ENCODE measurements around the gene PKD1.
"Not testable (repeated sequence)": the region's sequence is repeated elsewhere in the genome, so short reads cannot be mapped to it uniquely, and the experiment has no call there.

Gene PKD1

DNA sequence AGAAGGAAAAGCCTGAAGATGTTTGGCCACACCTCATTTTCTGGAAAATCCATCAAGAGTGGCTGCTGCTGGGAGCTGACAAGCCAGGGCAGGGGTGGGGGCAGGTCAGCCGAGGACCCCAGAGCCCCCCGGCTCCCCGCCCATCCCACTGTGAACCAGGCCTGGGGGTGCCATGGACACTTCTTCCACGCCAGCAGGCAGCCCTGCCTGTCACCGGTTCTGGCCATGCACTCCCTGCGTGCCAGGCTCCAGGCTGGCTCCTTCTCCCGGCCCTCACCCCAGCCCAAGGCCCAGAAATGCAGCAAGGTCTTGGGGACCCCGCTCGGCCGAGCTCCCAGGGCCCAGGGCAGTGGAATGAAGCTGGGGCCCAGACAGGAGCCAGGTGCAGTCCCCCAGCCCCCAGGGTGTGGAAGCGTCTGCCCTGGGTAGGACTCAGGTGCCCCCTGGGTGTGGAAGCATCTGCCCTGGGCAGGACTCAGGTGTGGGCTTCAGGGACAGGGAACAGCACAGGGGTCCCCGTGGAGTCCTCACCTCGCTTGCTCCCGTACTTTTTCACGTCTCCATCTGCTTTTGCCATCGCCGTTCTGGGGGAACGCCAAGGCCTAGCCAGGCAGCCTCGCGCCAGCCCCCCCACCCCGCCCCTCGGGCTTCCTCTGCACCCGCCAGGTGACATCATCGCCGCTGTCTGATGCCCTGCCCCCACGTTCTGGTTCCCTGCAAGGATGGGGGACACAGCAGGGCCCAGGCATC lies 12.6 kb downstream of the PKD1 start:
- not testable (repeated sequence) for DNase-seq

DNA sequence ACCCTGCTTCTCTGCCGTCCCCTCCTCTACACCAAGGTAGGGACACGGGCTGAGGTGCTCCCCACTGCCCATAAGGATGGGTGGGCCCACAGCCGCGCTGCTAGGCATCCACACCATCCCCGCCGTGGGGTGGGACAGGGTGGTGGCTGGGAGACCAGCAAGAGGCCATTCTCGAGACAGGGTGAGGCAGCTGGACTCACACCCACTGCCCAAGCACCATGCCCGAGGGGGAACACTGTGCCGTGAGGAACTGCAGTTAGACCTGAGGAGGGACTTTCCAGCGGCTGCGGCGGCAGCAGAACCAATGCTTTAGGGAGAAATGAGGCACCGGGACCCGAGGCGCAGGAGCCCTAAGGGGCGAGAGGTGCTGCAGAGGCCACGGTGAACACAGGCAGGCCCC lies 13.3 kb downstream of the PKD1 start:
- DNase-seq = no peak

DNA sequence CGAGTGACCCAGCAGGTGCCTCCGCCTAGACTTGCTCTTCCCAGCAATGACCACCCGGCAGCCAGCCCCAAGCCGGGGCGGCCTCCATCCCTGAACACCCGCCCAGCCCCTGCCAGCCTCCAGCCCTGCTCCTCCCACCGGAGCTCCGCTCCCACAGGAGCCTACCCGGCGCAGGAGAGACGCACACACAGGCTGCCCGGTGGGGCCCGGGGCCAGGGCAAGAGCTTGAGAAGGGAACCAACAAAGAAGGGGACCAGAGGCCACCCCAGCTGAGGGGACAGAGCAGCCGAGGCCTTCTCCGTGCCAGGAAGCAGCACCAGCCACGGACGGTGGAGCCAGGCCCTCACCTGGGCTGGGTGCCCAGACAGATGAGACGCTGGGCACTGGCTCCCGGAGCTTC lies 13.8 kb downstream of the PKD1 start:
- no peak for DNase-seq

DNA sequence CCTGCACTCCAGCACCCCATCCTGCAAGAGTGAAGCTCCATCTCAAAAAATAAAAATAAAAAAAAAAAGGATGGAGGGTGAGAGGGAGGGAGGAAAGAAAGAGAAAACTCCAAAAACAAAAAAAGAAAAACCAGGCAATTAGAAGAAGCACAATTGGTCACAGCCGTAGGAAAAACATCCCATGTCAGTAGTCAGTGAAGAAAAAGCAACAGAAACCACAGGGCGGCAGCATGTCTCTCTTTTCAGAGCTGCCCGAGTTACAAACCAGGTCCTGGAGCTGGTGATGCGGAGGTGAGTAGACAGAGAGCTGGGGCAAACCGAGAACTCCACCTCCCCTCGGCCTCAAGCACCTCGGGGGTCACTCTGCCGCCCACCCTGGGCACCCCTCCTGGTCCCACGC lies 14.4 kb downstream of the PKD1 start:
- peak; percentile 49 for DNase-seq

DNA sequence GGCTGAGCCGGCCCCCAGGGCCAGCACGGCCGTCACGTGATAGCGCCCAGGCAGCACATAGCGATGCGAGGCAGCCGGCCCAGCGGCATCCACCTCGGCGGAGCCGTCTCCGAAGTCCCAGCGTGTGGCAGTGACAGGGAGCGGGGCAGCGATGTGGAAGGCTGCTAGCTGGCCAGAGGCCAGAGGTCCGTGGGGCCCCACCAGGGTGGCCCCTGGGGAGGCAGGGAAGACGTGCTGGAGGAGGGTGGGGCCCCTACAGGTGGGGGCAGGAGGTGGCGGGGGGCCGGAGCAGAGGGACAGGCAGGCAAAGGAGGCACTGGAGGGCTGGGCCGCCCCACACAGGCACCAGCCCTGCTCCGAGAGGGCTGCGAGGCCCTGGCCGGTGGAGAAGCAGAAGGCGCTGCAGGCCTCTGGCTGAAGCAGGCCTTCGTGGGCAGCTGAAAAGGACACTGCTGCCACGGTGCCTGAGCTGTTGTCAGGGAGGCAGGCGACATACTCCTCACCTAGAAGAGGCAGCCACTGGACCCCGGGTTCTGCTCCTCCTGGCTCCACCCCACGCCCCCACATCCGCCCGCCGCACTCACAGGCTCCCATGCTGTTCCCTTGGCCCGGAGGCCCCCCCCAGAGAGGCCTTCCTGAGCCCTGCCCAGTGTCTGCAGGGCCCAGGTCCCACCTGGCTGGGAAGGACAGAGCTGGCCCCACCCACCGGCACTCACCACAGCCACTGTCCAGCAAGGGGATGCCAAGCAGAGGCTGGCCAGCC lies 17.6 kb downstream of the PKD1 start:
- DNase-seq = not testable (repeated sequence)

DNA sequence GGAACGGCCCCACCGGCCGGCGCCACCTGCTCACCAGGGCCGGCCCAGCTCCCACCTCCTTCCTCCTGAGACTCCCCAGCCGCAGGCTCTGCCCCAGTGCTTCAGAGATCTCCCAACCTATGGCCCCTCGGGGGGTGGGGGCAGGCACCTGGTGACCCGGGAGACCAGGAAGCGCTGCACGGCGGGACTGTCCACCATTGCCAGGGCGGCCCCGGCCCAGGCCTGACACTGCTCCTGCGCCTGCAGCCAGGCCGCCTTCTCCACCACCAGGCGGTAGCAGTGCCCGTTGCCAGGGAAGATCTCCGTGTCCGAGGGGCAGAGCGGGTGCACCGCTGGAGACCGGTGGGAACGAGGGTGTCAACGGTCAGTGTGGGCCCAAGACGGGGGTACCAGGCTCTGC lies 18.4 kb downstream of the PKD1 start:
- DNase-seq = not testable (repeated sequence)

DNA sequence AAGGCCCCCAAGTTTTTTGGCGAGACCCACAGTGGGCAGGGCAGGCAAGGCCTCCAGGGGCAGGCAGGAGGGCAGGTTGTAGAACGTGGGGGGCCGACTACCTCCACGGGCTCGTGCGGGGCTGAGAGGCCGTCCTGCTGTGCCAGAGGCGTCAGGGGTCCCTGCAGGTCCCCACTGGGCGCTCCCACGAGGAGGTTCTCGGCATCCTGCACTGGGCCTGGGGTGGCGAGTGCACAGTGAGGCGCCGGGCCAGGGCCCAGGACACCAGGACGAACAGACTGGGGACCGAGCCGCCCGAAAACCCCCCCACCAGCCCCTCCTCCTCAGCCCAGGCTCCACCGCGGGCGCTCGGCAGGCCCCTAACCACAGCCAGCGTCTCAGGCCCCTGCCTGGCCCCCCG lies 19.3 kb downstream of the PKD1 start:
- not testable (repeated sequence) for DNase-seq

DNA sequence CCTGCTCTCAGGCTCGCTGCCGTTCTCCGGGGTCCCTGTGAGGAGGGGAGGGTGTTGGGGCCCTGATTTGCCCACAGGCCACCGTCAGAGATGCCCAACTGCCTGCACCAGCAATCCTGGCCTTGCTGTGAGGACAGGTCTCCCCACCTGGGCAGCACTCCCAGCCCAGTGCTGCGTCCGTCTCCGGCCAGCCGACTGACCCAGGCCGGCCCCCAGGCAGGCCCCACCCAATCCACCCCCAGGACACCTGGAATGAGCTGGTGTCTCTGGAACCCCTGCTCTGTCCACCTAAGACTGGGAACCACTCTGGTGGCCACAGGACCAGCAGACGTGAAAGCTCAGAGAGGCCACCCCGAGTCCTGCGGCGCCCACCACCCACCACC lies 20.1 kb downstream of the PKD1 start:
- DNase-seq = no peak

DNA sequence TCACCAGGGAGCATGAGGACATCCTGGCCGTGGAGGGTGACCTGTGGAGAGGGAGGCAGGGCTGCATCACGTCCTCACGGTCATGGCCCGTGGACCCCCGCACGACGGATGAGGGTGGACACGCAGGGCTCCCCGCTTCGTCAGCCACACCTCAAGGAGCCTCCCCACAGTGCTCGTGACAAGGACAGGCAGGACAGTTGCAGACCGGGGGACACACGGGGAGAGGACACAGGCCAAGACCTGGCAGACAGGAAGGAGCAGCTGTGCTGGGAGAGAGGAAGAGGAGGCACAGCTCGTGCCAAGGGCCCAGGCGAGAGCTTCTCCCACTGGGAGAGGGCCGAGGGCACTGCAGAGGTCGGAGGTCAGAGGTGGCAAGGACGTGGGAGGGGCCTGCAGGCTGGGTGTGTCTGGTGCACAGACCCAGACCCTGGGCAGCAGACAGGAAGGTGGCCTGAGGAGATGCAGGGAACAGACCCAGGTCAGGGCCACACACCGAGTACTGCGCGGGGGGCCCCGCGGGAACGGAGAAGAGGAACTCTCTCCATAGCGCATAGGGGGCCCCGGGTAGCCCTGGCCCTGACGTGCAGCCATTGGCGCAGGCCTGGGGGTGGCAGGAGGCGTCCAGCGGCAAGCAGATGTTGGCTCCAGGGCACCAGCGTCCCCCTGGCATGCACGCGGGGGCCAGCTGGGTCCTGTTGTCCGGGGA lies 20.7 kb downstream of the PKD1 start:
- not testable (repeated sequence) for DNase-seq

DNA sequence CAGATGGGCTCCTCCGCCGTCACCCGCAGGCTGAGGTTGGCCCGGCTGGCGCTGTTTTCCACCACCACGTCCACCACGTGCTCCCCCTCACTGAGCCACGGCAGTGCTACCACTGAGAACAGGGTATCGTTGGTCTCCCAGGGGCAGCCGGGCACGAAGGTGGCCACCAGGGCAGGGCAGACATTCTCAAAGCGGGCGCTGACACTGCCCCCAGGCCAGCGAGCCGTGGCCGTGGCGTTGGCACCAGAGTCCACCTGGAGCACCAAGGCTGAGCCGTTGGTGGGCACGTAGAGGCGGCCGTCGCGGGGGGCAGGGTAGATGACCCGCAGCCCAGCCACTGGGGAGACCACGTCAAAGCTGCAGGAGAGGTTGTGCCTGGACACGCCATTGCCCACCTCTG lies 21.5 kb downstream of the PKD1 start:
- not testable (repeated sequence) for DNase-seq

DNA sequence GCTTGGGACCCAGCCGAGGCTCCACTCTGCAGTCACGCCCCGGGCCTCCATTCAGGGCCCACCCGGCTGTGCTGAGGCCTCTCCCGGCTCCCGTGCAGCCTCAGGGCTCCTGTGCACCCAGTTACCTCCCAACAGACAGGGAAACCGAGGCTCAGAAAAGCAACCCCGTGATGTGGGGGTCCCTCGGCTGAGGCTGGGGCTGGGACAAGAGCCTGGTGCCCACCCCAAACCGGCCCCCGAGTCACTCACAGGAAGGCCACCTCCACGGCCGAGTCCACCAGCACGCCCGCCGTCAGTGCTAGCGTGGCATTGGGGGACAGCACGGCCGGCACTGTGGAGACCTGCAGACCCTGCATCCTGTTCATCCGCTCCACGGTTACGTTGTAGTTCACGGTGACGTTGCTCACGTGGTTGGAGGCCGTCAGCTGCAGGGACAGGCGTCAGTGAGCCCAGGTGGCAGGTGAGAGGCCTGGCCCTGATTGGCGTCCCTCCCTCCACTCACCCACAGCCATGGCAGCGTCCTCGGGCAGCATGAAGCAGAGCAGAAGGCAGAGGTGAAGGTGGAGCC lies 23.1 kb downstream of the PKD1 start:
- not testable (repeated sequence) for DNase-seq

DNA sequence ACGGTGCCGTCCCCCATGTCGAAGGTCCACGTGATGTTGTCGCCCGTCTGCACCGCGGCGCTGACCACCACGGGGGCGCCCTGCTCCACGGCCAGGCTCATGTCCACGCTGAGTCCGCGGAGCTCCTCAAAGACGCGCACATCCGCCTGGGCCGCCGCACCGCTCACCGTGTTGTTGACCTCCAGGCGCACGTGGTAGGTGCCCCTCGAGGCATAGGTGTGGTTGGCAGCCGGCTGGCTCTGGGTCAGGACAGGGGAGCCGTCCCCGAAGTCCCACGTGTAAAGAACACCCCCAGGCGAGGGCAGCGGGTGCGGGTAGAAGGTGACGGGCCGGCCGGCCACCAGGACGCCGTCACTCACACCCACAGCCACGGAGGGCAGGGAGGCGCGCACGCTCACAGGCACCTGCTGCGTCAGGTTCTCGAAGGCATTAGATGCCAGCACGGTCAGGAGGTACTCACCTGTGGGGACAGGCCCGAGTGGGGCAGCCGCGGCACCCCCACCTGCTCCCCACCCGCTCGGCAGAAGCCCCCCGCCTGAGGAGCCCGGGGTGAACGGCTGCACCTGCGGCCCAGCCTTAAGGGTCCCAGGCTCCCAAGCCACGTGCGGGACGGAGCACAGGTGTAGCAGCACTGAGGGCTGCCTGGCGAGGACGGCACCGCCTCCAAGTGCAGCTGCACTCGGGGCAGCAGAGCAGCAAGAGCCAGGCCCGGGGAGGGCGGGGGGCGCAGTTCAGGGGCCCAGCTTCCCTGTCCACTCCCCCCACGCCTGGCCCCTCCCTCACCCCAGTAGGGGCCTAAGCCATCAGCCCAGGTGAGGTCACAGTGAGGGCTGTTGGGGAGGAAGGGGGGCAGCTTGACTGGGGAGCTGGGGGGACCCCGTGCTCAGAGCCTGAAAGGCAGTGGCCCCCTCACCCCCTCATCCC lies 24.0 kb downstream of the PKD1 start:
- DNase-seq = not testable (repeated sequence)

DNA sequence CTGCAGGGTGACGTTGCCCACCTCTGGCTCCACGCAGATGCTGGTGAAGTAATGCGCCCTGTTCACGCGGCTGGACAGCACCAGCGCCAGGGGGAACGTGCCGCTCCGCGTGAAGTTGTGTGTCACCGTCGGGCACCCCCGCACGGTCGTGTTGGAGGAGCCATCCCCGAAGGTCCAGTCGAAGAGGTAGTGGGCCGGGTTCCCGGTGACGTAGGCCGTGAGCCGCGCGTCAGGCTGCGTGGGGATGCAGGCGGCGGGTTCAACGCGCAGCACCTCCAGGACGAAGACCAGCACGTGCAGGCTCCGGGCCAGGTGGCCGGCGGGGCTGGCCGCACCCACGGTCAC lies 24.7 kb downstream of the PKD1 start:
- not testable (repeated sequence) for DNase-seq

DNA sequence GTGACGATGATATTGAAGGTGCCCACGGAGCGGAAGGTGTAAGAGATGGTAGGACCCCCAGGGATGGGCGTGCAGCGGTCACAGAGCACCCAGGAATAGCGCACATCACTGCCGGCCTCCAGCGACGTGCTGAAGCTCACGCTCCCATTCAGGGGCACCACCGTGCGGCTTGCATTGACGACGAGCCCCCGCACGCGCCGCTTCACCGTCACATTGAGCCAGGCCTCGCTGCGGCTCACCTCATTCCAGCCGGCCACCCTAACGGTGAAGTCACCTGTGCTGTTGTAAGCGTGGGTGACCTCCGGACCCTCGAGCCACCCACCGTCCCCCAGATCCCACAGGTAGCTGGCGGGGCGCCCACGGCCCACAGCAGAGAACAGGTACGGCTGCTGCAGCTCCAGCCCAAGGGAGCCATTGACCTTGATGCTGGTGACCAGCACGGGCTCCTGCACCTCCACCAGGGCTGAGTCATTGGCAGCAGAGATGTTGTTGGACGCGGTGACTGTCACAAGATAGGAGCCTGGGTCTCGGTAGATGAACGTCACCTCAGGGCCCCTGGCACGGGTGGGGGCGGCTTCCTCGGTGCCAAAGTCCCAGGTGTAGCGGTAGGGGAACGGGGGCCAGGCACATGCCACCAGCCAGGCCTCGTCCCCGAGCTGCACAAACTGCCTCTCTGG lies 25.2 kb downstream of the PKD1 start:
- DNase-seq = not testable (repeated sequence)

DNA sequence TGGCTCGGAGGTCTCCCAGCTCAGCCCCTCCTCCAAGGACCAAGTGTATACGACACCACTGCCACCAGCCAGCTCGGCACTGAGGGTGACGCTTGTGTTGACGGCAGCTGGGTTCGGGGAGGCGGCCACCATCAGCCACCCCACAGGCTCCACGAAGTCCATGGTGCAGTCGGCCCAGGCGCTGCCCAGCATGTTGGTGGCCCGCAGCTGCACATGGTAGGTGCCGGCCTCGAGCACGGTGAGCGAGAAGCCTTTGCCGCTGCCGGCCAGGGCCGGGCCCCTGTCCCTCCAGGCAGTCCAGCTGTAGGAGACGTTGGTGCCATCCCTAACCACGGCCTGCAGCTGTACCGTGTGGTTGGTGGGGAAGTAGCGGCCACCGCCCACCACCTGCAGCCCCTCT lies 25.8 kb downstream of the PKD1 start:
- DNase-seq = not testable (repeated sequence)

DNA sequence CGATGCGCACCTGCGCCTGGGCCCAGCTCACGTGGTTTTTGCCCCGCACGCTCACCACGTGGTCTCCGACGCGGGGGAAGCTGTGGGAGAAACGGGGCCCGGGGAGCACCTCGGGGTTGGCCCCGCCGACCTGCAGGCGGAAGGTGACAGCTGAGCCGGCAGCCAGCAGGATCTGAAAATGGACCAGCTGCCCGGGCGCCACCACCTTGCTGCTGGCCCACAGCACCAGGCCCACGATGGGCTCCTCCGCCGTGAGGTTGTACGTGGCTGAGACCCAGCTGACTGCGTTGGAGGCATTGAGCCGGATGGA lies 26.5 kb downstream of the PKD1 start:
- not testable (repeated sequence) for DNase-seq

DNA sequence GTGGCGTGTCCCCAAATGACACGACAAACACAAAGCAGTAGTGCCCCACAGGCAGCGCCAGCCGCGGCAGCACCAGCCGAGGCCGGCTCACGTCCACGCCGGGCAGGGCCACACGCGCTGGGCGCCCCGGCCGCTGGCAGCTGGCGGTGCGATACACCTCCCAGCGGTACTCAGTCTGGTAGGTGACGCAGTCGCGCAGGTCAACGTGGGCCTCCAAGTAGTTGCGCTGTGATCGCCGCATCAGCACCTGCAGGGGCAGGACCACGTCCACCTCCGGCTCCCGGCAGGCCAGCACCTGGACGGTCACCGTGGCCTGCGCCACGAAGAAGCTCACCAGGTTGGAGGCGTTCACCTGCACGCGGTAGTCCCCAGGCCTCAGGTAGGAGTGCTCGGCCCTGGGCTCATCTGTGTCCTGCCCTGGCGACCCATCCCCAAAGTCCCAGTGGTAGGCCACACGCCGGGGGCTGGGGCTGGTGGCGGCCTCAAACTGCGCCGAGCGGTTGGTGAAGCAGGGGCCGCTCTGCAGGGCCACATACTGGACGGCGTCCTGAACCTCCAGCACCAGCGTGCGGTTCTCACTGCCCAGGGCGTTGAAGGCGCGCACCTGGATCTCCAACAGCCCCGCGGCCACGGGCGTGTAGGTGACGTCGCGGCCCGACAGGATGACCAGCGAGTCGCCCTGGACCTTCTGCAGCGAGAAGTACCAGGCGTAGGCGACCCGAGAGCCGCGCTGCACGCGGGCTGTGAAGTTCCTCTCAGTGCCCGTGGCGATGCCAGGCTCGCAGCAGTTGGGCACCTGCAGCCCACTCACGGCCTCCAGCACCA lies 27.0 kb downstream of the PKD1 start:
- not testable (repeated sequence) for DNase-seq

DNA sequence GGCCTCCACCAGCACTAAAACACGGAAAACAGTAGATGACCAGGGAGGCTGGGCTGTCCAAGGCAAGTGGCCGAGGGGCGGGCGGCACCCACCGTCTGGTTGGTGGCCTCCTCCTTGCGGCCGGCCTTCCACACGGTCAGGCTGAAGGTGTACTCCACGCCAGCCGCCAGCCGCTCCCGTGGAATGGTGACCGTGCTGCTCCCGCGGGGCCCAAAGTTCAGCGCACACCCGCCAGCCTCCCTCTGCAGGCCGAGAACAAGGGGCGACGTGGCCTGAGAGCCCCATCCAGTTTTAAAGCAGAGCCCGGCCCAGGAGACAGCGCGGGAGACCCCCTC lies 27.9 kb downstream of the PKD1 start:
- DNase-seq = not testable (repeated sequence)

DNA sequence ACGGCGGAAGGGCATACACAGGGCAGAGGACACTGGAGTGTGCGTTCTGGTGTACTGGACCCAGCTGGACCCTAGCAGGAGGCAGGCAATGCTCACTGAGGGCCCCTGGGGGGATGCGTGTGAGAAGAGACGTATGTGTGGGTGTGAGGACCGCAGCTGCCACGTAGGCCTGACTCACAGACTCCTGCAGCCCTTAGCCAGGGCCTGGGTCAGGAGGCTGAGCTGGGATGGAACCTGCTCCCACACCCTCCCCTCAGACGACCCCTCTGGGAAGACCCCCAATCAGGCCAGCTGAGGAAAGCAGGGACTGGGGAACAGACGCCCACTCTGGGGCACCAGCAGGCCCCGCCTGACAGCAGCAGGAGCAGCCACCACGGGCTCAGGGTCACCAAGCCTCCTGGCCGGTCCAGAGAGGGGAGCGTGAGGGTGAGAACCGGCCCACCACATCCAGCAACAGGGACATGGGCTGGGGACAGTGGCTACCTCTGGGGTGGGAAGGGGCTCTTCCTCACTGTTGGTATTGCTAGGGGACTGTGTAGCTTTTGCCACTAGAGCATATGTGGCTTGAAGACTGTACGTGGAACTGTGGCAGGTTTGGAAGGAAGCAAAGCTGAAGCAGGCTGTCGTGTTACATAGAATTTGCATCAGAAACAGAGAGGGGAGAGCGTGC lies 28.4 kb downstream of the PKD1 start:
- not testable (repeated sequence) for DNase-seq

DNA sequence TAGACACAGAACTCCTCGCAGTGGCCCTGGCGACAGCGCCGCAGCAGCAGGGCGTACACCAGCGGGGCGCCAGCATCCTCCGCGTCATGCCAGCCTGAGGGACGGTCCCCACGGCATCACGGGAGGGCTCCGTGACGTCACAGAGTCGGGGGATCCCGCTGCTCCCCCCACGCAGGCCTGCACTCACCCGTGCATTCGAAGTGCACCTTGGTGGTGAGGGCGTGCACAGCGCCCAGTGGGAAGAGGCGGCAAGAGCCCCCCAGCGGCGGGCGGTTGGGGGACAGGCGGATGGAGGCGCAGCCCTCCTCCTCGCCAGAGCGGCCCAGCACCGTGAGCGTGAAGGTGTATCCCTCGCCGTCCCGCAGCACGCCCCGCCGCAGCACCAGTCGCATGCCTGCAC lies 29.5 kb downstream of the PKD1 start:
- not testable (repeated sequence) for DNase-seq

DNA sequence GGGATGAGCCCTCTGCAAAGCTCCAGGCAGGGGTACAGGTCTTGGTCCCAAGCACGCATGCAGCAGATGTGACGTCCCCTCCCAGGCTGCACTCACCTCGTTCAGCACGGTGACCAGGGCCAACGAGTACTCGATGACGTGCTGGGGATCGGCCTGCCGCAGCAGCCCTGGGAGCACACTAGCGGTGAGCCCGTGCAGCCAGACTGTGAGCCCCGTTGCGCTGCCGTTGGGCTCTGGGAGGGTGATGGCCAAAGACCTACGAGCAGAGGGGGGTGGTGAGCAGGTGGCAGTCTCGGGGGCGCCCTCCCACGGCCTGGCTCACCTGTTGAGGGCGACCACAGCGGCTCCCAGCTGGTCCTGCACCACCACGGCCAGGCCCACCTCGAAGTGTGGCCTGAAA lies 29.9 kb downstream of the PKD1 start:
- DNase-seq = not testable (repeated sequence)
